Effector memory CD8-positive, alpha-beta T cell (primary cell): Measurements from ENCODE around the gene FHIT.

Experiments used
- ATAC-seq: fragments of 150-1000 bp; cut with Tn5 transposase; replicated peaks from 2 replicates; pipeline ENCODE4 v1.10.0; 2021; ENCODE audit warnings: mild to moderate bottlenecking, moderate library complexity
- DNase-seq, 3 experiments: peaks; one replicate each; pipeline ENCODE4 v3.0.0; 2021
- H3K27ac Mint-ChIP-seq, 2 donors: one replicate each; pipeline ENCODE4 v1.8.0; 2022; ENCODE audit warnings: mild to moderate bottlenecking in 2 of 2, mixed read lengths in 2 of 2, moderate library complexity in 2 of 2
- H3K27me3 Mint-ChIP-seq, 2 donors: one replicate each; pipeline ENCODE4 v1.8.0; 2022; ENCODE audit warnings: mixed read lengths in 2 of 2
- H3K36me3 Mint-ChIP-seq: one replicate; pipeline ENCODE4 v1.8.0; 2022; ENCODE audit warnings: mild to moderate bottlenecking, moderate library complexity, mixed read lengths; ENCODE audit not compliant: insufficient read depth
- H3K4me1 Mint-ChIP-seq, 2 donors: one replicate each; pipeline ENCODE4 v1.8.0; 2022; ENCODE audit warnings: low read depth in 2 of 2, mixed read lengths in 2 of 2
- H3K4me3 Mint-ChIP-seq, 2 donors: one replicate each; pipeline ENCODE4 v1.8.0; 2022; ENCODE audit warnings: mild to moderate bottlenecking in 2 of 2, mixed read lengths in 2 of 2, moderate library complexity in 2 of 2
- H3K9me3 Mint-ChIP-seq, 2 donors: one replicate each; pipeline ENCODE4 v1.8.0; 2022; ENCODE audit warnings: mixed read lengths in 2 of 2

Gene FHIT

DNA sequence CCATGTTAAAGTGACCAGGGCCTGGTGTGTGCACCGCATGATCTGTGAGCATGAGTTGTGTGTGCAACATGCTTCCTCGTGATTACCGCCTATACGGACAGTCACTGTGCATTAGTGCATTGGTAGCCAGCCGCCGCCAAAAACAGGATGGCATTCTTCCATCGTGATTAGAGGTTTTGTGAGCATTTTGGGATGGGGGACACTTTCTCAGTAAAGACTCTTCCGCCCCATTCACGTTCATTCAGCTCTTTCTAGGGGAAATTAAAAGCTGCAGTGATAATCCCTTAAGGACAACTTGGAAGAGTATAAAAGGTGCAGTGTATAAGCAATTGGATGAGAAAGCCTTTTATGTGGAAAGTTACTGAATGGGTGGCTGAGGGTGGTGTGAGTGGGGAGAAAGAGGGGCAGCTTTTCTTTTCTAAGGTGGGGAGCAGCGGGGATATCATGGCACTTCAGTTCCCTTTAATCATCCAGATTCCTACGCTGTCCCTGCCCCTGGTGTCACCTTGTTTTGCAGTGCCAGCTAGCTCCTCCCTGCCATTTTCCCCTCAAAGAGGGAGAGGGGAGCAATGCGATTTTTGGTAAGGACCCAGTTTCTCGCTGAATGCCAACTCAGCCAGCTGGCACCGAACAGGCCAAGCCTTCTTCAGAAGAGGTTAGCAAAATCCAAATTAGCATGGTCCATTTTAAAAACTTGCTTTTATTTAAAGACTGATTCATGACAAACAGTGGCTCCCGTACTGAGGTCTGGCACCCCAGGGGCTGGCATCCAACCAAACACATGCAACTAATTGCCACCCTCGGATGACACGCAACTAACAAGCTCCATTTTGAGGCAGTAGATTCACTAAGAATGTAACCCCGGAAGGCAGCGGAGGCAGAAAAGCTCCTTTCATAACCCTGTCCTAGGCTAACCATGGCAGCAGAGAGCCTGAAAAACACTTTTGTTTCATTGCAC is 447.8 kb downstream of the FHIT start:
- Mint-ChIP-seq H3K27me3 (no peaks in the 10 kb centered on the region), H3K27ac (no peak overlapping the region)

DNA sequence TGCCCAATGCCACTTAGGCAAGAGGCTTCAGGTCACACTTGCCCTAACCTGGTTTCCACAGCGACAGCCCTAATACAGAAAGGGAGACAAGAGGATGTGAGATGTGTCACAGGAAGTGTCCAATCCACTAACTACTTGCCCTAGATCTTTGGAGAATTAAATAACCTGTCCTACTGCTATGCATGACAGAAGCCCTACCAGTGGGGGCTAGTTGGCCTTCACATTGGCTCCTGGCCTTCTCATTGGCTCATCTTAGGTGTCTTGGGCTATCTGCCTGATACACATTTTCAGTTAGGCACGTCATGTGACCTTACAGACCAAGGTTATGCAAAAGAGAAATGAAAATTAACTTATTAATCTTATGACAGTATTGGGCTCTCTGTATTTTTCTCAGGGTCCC is 449.9 kb downstream of the FHIT start:
- Mint-ChIP-seq H3K36me3 (no peaks in the 10 kb centered on the region), H3K27ac (no peak overlapping the region), H3K27me3 (no peaks in the 10 kb centered on the region), H3K4me3 (no peak overlapping the region), H3K9me3 (peaks cover 2 to 7% of the 10 kb centered on the region in 2 donors), H3K4me1 (no peaks in the 10 kb centered on the region)
- no peak for ATAC-seq
- DNase-seq, result no peak

More for the DNA sequence above, 447.8 kb downstream of the FHIT start:
- Mint-ChIP-seq H3K4me3 (no peak overlapping the region), H3K9me3 (peaks cover 0 to 7% of the 10 kb centered on the region in 2 donors), H3K4me1 (no peaks in the 10 kb centered on the region), H3K36me3 (no peaks in the 10 kb centered on the region)
- ATAC-seq (no peak), DNase-seq (no peak)

DNA sequence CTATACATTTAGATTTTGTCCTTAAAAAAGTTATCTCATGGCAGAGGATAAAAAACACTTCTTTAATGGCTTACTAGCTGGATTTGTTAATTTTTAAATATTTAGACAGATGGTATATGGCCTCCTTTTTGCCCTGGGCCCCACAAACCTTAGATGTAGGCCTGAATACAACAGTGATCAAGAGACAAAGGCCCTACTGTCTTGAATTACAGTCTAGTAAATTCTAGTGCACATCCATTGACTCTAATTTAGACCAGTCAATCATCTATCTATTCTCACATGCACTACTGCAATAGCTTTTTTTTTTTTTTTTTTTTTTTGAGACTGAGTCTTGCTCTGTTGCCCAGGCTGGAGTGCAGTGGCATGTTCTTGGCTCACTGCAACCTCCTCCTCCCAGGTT is 452.8 kb downstream of the FHIT start:
- DNase-seq (no peak), ATAC-seq (no peak)
- Mint-ChIP-seq H3K9me3 (peaks cover 2 to 7% of the 10 kb centered on the region in 2 donors), H3K27me3 (no peaks in the 10 kb centered on the region), H3K27ac (no peak overlapping the region), H3K36me3 (no peaks in the 10 kb centered on the region), H3K4me1 (no peaks in the 10 kb centered on the region), H3K4me3 (no peak overlapping the region)

DNA sequence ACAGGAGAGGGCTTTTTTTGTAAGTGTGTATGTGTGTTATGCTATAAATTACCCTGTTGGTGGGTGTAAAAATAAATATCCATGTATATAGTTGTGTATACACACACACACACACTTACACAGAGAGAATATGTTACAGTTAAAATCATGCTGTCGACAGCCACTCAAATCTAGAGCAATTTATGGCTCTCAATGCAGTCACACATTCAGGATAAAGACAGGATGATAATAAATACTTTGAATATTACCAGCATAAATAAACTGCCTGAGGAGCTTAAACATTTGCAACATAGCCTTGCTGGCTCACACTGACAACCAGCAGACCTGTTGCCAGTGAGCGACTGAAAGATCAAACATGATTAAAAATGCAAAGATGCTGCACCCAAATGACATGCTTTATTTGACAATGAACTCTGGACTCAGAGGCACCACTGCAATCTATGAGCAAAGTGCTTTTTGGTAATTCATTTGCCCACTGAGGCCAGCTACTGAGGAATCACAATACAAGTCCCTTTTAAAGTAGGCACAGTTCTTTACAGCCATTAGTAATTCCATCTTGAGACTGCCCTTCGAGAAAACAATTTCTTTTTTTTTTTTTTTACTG is 458.9 kb downstream of the FHIT start:
- Mint-ChIP-seq H3K4me1 (no peaks in the 10 kb centered on the region), H3K9me3 (peaks cover 0 to 2% of the 10 kb centered on the region in 2 donors), H3K27me3 (no peaks in the 10 kb centered on the region), H3K36me3 (no peaks in the 10 kb centered on the region), H3K4me3 (no peak overlapping the region), H3K27ac (no peak overlapping the region)
- no peak for DNase-seq
- no peak for ATAC-seq

DNA sequence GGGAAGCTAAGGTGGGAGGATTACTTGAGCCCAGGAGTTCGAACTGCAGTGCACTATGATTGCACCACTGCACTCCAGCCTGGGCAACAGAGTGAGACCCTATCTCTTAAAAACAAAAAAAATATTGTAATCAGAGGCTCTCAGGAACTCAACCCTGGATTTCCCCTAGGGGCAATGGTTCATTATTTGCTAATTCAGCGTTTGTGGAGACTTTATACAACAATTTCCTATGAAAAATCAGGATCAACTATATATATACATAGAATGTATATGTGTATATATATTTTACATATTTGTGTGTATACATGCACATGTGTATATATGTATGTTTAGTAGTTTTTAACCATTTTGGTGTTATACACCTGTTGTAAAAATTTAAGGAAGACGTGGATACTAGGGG is 463.1 kb downstream of the FHIT start:
- no peaks in the 10 kb centered on the region for H3K27me3 Mint-ChIP-seq
- DNase-seq, result no peak
- ATAC-seq, result no peak

DNA sequence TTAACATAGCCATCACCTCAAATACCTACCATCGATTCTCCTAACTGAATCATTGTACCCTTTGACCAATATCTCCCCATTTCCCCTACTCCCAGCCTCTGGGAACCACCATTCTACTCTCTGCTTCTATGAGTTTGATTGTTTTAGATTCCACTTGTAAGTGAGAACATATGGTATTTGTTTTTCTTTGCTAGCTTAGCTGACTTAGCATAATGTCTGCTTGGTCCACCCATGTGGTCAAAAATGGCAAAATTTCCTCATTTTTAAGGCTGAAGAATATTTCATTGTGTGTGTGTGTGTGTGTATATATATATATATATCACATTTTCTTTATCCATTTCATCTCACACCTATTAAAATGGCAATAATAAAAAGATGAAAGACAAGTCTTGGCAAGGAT is 469.3 kb downstream of the FHIT start:
- peaks cover 0 to 4% of the 10 kb centered on the region in 2 donors for H3K9me3 Mint-ChIP-seq
- H3K4me3 Mint-ChIP-seq, result no peak overlapping the region
- ATAC-seq (no peak), DNase-seq (no peak)
- no peaks in the 10 kb centered on the region for H3K27me3 Mint-ChIP-seq
- H3K4me1 Mint-ChIP-seq, result no peaks in the 10 kb centered on the region
- H3K27ac Mint-ChIP-seq, result no peak overlapping the region
- H3K36me3 Mint-ChIP-seq, result no peaks in the 10 kb centered on the region

More for the DNA sequence above, 463.1 kb downstream of the FHIT start:
- Mint-ChIP-seq H3K4me3 (no peak overlapping the region), H3K4me1 (no peaks in the 10 kb centered on the region), H3K27ac (no peak overlapping the region), H3K9me3 (peaks cover 0 to 2% of the 10 kb centered on the region in 2 donors), H3K36me3 (no peaks in the 10 kb centered on the region)

DNA sequence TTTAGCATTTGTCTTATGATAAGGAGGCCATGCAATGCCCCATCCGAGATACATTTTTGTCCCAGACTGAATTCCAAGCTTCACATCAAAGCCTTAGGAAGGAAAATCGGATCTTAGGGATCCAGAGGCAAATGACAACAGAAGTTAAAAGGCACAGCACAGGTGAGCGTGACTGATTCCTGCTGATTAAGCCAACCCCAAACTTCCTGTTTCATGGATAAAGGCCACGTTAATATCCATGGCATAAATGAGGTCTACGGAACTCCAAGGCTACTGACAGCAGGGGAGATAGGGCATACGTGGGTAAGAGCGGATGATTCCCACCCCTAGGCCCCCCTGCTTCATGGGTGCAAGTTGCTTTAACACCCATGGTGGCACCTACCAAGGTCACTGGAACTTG is 471.6 kb downstream of the FHIT start:
- Mint-ChIP-seq H3K4me3 (no peak overlapping the region), H3K9me3 (peaks cover 7 to 9% of the 10 kb centered on the region in 2 donors), H3K4me1 (no peaks in the 10 kb centered on the region), H3K27ac (no peak overlapping the region), H3K36me3 (peaks cover 2% of the 10 kb centered on the region), H3K27me3 (no peaks in the 10 kb centered on the region)
- DNase-seq (no peak), ATAC-seq (no peak)

DNA sequence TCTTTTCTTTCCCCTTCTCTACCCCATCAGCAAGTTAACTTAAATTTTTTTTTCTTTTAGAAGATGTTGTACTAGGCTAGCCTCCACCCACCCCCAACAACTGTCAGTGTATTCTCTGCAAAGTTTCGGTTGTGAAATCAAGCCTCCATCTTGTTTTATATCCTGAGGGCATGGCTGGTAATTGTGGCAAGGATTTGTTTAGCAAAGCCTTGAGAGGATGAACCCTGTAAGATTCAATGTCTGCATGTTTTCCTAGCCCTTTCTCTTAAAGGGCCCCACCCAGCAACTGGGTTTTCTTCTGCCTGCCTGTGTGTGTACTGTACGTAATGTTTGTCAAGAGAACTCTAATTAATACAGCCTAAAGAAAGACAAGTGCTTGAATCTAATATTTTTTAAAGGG is 475.3 kb downstream of the FHIT start:
- Mint-ChIP-seq H3K4me3 (no peak overlapping the region), H3K36me3 (peaks cover 2% of the 10 kb centered on the region), H3K9me3 (peaks cover 5 to 17% of the 10 kb centered on the region in 2 donors), H3K27me3 (no peaks in the 10 kb centered on the region), H3K27ac (no peak overlapping the region), H3K4me1 (no peaks in the 10 kb centered on the region)
- DNase-seq, result no peak
- no peak for ATAC-seq

DNA sequence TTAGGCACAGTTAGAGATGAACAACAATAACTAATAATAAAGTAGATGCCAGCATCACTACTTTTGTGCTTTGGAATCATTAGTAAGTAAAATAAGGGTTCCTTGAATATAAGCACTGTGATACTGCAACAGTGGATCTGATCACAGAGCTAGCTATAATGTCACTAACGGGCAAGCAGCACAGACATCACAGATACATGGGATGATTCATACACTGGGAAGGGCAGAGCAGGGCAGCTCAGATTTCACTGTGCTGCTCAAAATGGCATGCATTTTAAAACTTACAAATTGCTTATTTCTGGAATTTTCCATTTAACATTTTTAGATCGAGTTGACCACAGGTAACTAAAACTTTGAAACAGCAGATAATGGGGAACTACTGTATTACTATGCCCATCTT is 476.6 kb downstream of the FHIT start:
- H3K27me3 Mint-ChIP-seq, result no peaks in the 10 kb centered on the region
- ATAC-seq, result no peak
- DNase-seq, result no peak

DNA sequence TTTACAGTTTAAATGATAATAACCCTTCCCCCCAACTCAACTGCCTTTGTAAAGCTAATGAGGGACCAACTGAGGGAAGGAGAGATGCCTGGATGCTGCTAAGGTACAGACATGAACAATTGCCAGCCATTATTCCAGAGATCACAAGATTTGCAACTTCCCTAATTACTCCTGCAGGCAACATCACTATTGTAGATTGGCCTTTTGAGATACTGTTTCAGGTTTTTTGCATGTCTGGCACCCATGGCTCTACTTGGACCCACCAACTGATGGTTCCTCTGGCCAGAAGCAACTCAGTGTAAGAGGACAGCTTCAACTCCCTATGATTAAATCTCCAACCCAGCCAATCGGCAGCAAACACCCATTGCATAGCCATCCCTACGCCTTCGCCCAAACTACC is 478.7 kb downstream of the FHIT start:
- DNase-seq (no peak), ATAC-seq (no peak)
- Mint-ChIP-seq H3K9me3 (peaks cover 5 to 17% of the 10 kb centered on the region in 2 donors), H3K27me3 (no peaks in the 10 kb centered on the region), H3K4me3 (no peak overlapping the region), H3K27ac (no peak overlapping the region), H3K4me1 (no peaks in the 10 kb centered on the region), H3K36me3 (peaks cover 2% of the 10 kb centered on the region)

More for the DNA sequence above, 476.6 kb downstream of the FHIT start:
- H3K27ac Mint-ChIP-seq, result no peak overlapping the region
- no peak overlapping the region for H3K4me3 Mint-ChIP-seq
- H3K36me3 Mint-ChIP-seq, result peaks cover 2% of the 10 kb centered on the region
- H3K4me1 Mint-ChIP-seq, result no peaks in the 10 kb centered on the region
- peaks cover 5 to 17% of the 10 kb centered on the region in 2 donors for H3K9me3 Mint-ChIP-seq

DNA sequence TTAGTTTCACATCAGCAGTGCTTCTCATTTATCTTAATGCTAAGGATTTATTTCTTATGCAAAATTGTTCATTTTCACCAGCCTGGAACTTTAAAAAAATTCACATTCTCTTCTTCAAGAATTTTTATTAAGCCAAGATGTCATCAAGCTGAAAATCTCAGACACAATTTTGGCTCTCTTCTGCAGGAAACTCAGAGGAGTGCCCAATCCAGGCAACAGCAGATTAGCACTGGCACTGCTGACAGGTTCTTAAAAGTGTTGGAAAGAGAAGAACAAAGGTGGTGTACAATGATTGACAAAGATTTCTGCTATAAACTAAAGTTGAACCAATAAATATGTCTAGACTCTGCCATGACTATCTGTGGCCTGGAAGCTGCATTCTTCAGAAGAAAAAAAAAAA is 479.5 kb downstream of the FHIT start:
- Mint-ChIP-seq H3K4me3 (no peak overlapping the region), H3K27me3 (no peaks in the 10 kb centered on the region), H3K36me3 (peaks cover 2% of the 10 kb centered on the region), H3K27ac (no peak overlapping the region), H3K9me3 (peaks cover 5 to 17% of the 10 kb centered on the region in 2 donors), H3K4me1 (no peaks in the 10 kb centered on the region)
- no peak for DNase-seq
- no peak for ATAC-seq

DNA sequence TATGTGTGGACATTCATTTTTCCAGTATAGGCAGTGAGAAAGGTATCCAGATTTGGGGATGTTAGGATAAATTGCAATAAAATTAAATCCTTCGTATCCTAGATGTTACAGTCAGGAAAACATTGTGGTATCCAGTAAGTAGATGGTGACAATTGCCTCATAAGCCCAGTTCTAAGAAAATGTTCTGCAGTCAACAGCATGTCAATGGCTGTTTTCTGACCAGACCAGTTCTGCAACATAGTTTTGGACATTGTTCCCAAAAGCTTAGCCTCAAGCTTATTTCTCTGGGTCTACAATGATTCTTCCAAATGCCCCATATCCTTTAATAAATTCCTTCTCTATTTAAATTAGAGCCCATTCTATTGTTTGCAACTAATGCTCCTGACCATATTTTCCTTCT is 480.7 kb downstream of the FHIT start:
- H3K36me3 Mint-ChIP-seq, result no peaks in the 10 kb centered on the region
- H3K27ac Mint-ChIP-seq, result no peak overlapping the region
- H3K27me3 Mint-ChIP-seq, result no peaks in the 10 kb centered on the region
- peaks cover 2 to 10% of the 10 kb centered on the region in 2 donors for H3K9me3 Mint-ChIP-seq
- DNase-seq (no peak), ATAC-seq (no peak)
- no peak overlapping the region for H3K4me3 Mint-ChIP-seq
- no peaks in the 10 kb centered on the region for H3K4me1 Mint-ChIP-seq

DNA sequence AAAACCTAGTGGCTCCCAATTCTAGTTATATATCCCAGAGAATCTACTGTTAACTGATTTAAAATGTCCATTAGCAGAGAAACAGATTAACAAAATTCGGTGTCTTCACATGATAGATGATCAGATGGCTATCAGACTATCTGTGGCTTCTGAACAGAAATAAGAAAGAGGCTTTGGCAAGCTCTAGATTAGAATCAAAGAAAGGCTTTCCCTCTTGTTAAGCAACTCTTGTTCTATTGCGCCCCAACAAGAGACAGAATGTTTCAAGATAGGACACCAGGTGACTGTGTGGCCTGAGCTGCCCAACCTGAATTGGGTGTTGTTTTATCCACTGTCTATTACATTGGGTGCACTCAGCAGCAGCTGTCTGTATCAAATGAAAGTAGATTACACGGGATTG is 483.7 kb downstream of the FHIT start:
- H3K27me3 Mint-ChIP-seq, result no peaks in the 10 kb centered on the region
- no peak overlapping the region for H3K4me3 Mint-ChIP-seq
- ATAC-seq, result no peak
- no peaks in the 10 kb centered on the region for H3K9me3 Mint-ChIP-seq
- no peak overlapping the region for H3K27ac Mint-ChIP-seq
- DNase-seq, result no peak
- H3K36me3 Mint-ChIP-seq, result no peaks in the 10 kb centered on the region
- H3K4me1 Mint-ChIP-seq, result no peaks in the 10 kb centered on the region

DNA sequence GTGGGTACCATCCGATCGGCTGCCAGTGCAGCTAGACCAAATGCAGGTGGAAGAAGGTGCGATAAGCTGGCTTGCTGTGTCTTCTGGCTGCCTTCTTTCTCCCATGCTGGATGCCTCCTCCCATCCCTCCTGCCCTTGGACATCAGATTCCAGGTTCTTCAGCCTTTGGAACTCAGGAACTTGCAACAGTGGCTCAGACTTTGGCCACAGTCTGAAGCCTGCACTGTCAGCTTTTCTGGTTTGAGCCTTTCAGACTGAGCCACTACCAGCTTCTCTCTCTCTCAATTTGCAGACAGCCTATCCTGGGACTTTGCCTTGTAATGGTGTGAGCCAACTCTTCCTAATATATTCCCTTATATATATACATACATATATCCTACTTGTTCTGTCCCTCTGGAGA is 485.5 kb downstream of the FHIT start:
- DNase-seq (no peak), ATAC-seq (no peak)
- Mint-ChIP-seq H3K27ac (no peak overlapping the region), H3K36me3 (no peaks in the 10 kb centered on the region), H3K9me3 (no peaks in the 10 kb centered on the region), H3K4me1 (no peaks in the 10 kb centered on the region), H3K4me3 (no peak overlapping the region), H3K27me3 (no peaks in the 10 kb centered on the region)
